SK-N-SH (cell line): ENCODE data around the gene EMX2. TPM values are rescaled to one million over a fixed set of nuclear protein-coding genes. Genes with fewer than 3 reads are reported as not detected.

Experiments used
- CTCF ChIA-PET: fragments of 300-600, 350-600 bp; formaldehyde crosslinking; extraction: SDS; loops from one replicate; lab custom pipeline; 2021; lab: Yijun Ruan, JAX
- POLR2A ChIA-PET: fragments of 350-600 bp; sonication (Branson Sonifier 250); formaldehyde crosslinking; extraction: SDS; loops from one replicate; lab custom pipeline; 2020; ENCODE audit warnings: antibody characterized with exemption, inconsistent platforms; lab: Yijun Ruan, JAX
- DNase-seq: peaks from one replicate; pipeline ENCODE4 v3.0.0; 2012
- H2AFZ ChIP-seq: fragments of 200-600 bp; sonication (generic); 2 replicates; pipeline ENCODE4 v1.8.1; 2016; ENCODE audit warnings: antibody characterized with exemption, mild to moderate bottlenecking, low read depth
- H3F3A ChIP-seq: fragments of 200-600 bp; sonication (generic); replicated peaks from 2 replicates; pipeline ENCODE3; 2016; ENCODE audit warnings: antibody characterized with exemption, mild to moderate bottlenecking; ENCODE audit not compliant: insufficient read depth
- H3K27ac ChIP-seq, 2 experiments: fragments of 200-500 bp in 1 of 2; fragments of 200-600 bp in 1 of 2; sonication (Bioruptor generic) in 1 of 2; sonication (generic), shearing (Covaris generic) in 1 of 2; 2 replicates each; pipeline versions ENCODE4 v1.5.1 to v1.6.1; 2014 to 2016; ENCODE audit warnings: low read depth in 2 of 2, inconsistent platforms in 1 of 2, low read length in 1 of 2, mild to moderate bottlenecking in 1 of 2, mixed read lengths in 1 of 2
- H3K27me3 ChIP-seq: fragments of 200-600 bp; sonication (generic), shearing (Covaris generic); 2 replicates; pipeline ENCODE4 v1.6.1; 2016; ENCODE audit warnings: mixed run types; ENCODE audit not compliant: insufficient read depth
- H3K36me3 ChIP-seq, 2 experiments: fragments of 200-500 bp in 1 of 2; fragments of 200-600 bp in 1 of 2; sonication (Bioruptor generic) in 1 of 2; sonication (generic) in 1 of 2; replicated peaks in 1 of 2; 2 replicates each; pipeline versions ENCODE3 to v1.5.1; 2014 to 2016; ENCODE audit warnings: low read length in 1 of 2, mild to moderate bottlenecking in 1 of 2; ENCODE audit not compliant: insufficient read depth in 2 of 2, control insufficient read depth in 1 of 2
- H3K4me1 ChIP-seq, 2 experiments: fragments of 200-500 bp in 1 of 2; fragments of 200-600 bp in 1 of 2; sonication (Bioruptor generic) in 1 of 2; sonication (generic), shearing (Covaris generic) in 1 of 2; 2 replicates each; pipeline versions ENCODE4 v1.5.1 to v1.6.1; 2014 to 2016; ENCODE audit warnings: low read depth in 1 of 2, low read length in 1 of 2, mixed run types in 1 of 2; ENCODE audit not compliant: insufficient read depth in 2 of 2, control insufficient read depth in 1 of 2
- H3K4me2 ChIP-seq: fragments of 200-600 bp; sonication (generic), shearing (Covaris generic); 2 replicates; pipeline ENCODE4 v1.6.1; 2017; ENCODE audit warnings: mixed run types
- H3K4me3 ChIP-seq, 2 experiments: fragments of 200-500 bp in 1 of 2; fragments of 200-600 bp in 1 of 2; sonication (Bioruptor generic) in 1 of 2; sonication (generic), shearing (Covaris generic) in 1 of 2; 2 replicates each; pipeline versions ENCODE4 v1.5.1 to v1.8.1; 2014 to 2016; ENCODE audit warnings: low read depth in 2 of 2, inconsistent platforms in 1 of 2, low read length in 1 of 2, mild to moderate bottlenecking in 1 of 2, mixed read lengths in 1 of 2, moderate library complexity in 1 of 2
- H3K79me2 ChIP-seq: fragments of 200-600 bp; sonication (generic); 2 replicates; pipeline ENCODE4 v1.8.1; 2017; ENCODE audit warnings: mild to moderate bottlenecking; ENCODE audit not compliant: insufficient read depth
- H3K9ac ChIP-seq: fragments of 200-600 bp; sonication (generic); 2 replicates; pipeline ENCODE4 v1.6.1; 2017; ENCODE audit warnings: mixed run types
- H3K9me2 ChIP-seq: fragments of 200-600 bp; sonication (generic); 2 replicates; pipeline ENCODE4 v1.6.1; 2017; ENCODE audit warnings: mixed run types
- H3K9me3 ChIP-seq: fragments of 200-600 bp; sonication (generic); 2 replicates; pipeline ENCODE4 v1.6.1; 2017; ENCODE audit warnings: mixed run types, mild to moderate bottlenecking, moderate library complexity
- H4K20me1 ChIP-seq: fragments of 200-600 bp; sonication (generic); 2 replicates; pipeline ENCODE4 v1.6.1; 2017; ENCODE audit warnings: mild to moderate bottlenecking, mixed run types; ENCODE audit not compliant: insufficient read depth
- FOXJ3 ChIP-seq: sonication (generic); formaldehyde crosslinking; IDR thresholded peaks from 2 replicates; pipeline ENCODE4 v1.5.1; 2020; ENCODE audit warnings: mild to moderate bottlenecking, missing genetic modification reagents
- FOXM1 ChIP-seq: IDR thresholded peaks from 2 replicates; pipeline ENCODE4 v1.4.0; 2012; ENCODE audit warnings: low read depth, mild to moderate bottlenecking
- GABPA ChIP-seq: IDR thresholded peaks from 2 replicates; pipeline ENCODE4 v1.4.0; 2012; ENCODE audit warnings: low read depth, mild to moderate bottlenecking
- MXI1 ChIP-seq: IDR thresholded peaks from 2 replicates; pipeline ENCODE4 v1.6.1; 2012; ENCODE audit warnings: mild to moderate bottlenecking, low read depth, low read length, improper control_type of control experiment
- POLR2AphosphoS5 ChIP-seq: IDR thresholded peaks from 2 replicates; pipeline ENCODE4 v1.6.1; 2012; ENCODE audit warnings: low read depth, low read length
- RAD21 ChIP-seq: IDR thresholded peaks from 2 replicates; pipeline ENCODE4 v1.6.1; 2012; ENCODE audit warnings: mild to moderate bottlenecking, low read length
- TEAD4 ChIP-seq: IDR thresholded peaks from 2 replicates; pipeline ENCODE4 v1.4.0; 2012; ENCODE audit warnings: mild to moderate bottlenecking, borderline replicate concordance; ENCODE audit not compliant: insufficient read depth
- WGBS: methylation state at CpG from one replicate; pipeline ENCODE4 v1.1.6; 2017; ENCODE audit warnings: low lambda C conversion rate; 5-methylcytosine and 5-hydroxymethylcytosine counted together
- polyA plus RNA-seq, 3 experiments: library from polyadenylated mRNA; depleted of rRNA; stranded (reverse); fragments of >200 nt; gene quantifications; 2 replicates each; pipeline ENCODE4 v1.2.3, GENCODE V29; 2012
- TF ChIP-seq, protein P1 (sequence below): IDR thresholded peaks from 2 replicates; pipeline ENCODE4 v1.4.0; 2012; ENCODE audit warnings: low read depth, borderline replicate concordance
- TF ChIP-seq, protein P2 (sequence below): IDR thresholded peaks from 2 replicates; pipeline ENCODE4 v1.6.1; 2012; ENCODE audit warnings: mild to moderate bottlenecking, low read depth, low read length, moderate library complexity
- TF ChIP-seq, protein P3 (sequence below): fragments of 150-350 bp; IDR thresholded peaks from 2 replicates; pipeline ENCODE4 v1.6.1; 2016; ENCODE audit warnings: mild to moderate bottlenecking, low read depth, low read length
- TF ChIP-seq, protein P4 (sequence below): fragments of 200-600 bp; sonication (generic); IDR thresholded peaks from 2 replicates; pipeline ENCODE4 v1.6.1; 2017; ENCODE audit warnings: antibody characterized with exemption, mild to moderate bottlenecking, moderate library complexity
- TF ChIP-seq, protein P5 (sequence below): IDR thresholded peaks from 2 replicates; pipeline ENCODE4 v1.4.0; 2012; ENCODE audit warnings: low read depth, borderline replicate concordance

EMX2 gene
- polyA plus RNA-seq, 1 of the 3 experiments (the other 2 are of a cell fraction) = not detected

DNA sequence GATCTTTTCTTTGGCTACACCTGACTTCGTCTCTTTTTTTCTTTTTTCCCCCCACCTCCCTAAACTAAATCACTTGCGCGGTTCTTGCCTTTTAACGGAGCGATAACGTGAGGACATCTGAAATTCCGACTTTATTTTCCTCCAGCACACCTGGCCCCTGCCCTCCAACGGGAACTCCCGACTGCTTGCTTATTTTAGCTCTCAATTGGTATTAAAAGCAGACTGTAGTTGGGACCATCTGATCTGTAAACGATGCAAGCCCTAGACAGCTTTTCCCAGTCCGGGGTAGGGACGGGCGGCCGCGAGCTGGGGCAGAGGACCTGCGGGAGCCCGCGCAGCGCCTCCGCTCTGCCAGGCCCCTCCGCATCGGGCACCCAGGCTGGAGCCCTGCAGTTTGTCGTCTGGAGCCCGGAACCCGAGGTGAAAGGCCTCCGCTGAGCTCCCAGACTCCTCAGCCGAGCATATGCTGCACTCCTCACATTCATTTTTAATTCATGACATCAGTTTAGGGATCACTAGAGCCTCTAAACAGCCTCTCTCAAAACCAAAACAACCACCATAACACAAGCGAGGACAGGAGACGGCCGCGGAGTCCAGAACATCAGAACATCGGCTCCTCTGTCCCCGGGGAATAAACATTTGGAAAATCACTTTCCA lies 10.0 kb upstream of the EMX2 start:
- Histone ChIP-seq H3K36me3 (no peaks in the 10 kb centered on the region), H3K4me1 (peaks cover 0 to 17% of the 10 kb centered on the region in 2 experiments; a peak in 1 of 4 replicates), H3F3A (no peaks in the 10 kb centered on the region), H3K79me2 (no peaks in the 10 kb centered on the region), H2AFZ (no peak overlapping the region), H3K27ac (no peak overlapping the region), H3K27me3 (peaks cover 59% of the 10 kb centered on the region), H3K4me2 (peak overlapping the region; percentile 37), H3K9me2 (no peaks in the 10 kb centered on the region), H3K4me3 (no peak overlapping the region), H4K20me1 (no peaks in the 10 kb centered on the region), H3K9me3 (no peaks in the 10 kb centered on the region), H3K9ac (no peak overlapping the region)
- POLR2A ChIA-PET = no interaction called here
- TF ChIP-seq FOXM1 (no peak), MXI1 (no peak), TEAD4 (no peak), POLR2AphosphoS5 (no peak), FOXJ3 (CRISPR knock-in tag) (no peak), GABPA (no peak), RAD21 (no peak)
- TF ChIP-seq, protein P1, sequence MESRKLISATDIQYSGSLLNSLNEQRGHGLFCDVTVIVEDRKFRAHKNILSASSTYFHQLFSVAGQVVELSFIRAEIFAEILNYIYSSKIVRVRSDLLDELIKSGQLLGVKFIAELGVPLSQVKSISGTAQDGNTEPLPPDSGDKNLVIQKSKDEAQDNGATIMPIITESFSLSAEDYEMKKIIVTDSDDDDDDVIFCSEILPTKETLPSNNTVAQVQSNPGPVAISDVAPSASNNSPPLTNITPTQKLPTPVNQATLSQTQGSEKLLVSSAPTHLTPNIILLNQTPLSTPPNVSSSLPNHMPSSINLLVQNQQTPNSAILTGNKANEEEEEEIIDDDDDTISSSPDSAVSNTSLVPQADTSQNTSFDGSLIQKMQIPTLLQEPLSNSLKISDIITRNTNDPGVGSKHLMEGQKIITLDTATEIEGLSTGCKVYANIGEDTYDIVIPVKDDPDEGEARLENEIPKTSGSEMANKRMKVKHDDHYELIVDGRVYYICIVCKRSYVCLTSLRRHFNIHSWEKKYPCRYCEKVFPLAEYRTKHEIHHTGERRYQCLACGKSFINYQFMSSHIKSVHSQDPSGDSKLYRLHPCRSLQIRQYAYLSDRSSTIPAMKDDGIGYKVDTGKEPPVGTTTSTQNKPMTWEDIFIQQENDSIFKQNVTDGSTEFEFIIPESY = no peak
- TF ChIP-seq, protein P2, sequence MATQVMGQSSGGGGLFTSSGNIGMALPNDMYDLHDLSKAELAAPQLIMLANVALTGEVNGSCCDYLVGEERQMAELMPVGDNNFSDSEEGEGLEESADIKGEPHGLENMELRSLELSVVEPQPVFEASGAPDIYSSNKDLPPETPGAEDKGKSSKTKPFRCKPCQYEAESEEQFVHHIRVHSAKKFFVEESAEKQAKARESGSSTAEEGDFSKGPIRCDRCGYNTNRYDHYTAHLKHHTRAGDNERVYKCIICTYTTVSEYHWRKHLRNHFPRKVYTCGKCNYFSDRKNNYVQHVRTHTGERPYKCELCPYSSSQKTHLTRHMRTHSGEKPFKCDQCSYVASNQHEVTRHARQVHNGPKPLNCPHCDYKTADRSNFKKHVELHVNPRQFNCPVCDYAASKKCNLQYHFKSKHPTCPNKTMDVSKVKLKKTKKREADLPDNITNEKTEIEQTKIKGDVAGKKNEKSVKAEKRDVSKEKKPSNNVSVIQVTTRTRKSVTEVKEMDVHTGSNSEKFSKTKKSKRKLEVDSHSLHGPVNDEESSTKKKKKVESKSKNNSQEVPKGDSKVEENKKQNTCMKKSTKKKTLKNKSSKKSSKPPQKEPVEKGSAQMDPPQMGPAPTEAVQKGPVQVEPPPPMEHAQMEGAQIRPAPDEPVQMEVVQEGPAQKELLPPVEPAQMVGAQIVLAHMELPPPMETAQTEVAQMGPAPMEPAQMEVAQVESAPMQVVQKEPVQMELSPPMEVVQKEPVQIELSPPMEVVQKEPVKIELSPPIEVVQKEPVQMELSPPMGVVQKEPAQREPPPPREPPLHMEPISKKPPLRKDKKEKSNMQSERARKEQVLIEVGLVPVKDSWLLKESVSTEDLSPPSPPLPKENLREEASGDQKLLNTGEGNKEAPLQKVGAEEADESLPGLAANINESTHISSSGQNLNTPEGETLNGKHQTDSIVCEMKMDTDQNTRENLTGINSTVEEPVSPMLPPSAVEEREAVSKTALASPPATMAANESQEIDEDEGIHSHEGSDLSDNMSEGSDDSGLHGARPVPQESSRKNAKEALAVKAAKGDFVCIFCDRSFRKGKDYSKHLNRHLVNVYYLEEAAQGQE = no peak
- TF ChIP-seq, protein P3, sequence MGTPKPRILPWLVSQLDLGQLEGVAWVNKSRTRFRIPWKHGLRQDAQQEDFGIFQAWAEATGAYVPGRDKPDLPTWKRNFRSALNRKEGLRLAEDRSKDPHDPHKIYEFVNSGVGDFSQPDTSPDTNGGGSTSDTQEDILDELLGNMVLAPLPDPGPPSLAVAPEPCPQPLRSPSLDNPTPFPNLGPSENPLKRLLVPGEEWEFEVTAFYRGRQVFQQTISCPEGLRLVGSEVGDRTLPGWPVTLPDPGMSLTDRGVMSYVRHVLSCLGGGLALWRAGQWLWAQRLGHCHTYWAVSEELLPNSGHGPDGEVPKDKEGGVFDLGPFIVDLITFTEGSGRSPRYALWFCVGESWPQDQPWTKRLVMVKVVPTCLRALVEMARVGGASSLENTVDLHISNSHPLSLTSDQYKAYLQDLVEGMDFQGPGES = no peak
- TF ChIP-seq, protein P4, sequence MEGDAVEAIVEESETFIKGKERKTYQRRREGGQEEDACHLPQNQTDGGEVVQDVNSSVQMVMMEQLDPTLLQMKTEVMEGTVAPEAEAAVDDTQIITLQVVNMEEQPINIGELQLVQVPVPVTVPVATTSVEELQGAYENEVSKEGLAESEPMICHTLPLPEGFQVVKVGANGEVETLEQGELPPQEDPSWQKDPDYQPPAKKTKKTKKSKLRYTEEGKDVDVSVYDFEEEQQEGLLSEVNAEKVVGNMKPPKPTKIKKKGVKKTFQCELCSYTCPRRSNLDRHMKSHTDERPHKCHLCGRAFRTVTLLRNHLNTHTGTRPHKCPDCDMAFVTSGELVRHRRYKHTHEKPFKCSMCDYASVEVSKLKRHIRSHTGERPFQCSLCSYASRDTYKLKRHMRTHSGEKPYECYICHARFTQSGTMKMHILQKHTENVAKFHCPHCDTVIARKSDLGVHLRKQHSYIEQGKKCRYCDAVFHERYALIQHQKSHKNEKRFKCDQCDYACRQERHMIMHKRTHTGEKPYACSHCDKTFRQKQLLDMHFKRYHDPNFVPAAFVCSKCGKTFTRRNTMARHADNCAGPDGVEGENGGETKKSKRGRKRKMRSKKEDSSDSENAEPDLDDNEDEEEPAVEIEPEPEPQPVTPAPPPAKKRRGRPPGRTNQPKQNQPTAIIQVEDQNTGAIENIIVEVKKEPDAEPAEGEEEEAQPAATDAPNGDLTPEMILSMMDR = no peak
- TF ChIP-seq, protein P5, sequence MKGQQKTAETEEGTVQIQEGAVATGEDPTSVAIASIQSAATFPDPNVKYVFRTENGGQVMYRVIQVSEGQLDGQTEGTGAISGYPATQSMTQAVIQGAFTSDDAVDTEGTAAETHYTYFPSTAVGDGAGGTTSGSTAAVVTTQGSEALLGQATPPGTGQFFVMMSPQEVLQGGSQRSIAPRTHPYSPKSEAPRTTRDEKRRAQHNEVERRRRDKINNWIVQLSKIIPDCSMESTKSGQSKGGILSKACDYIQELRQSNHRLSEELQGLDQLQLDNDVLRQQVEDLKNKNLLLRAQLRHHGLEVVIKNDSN = no peak
- WGBS = 29% methylated on average over 20 of the region's 33 CpGs
- CTCF ChIA-PET = interaction anchor here (0.6 to 10.8 kb wide), 9 partner anchors 10 to 925 kb away, joined by 3 to 189 read pairs (median 5); partner anchors contain the start of gene EMX2
- no peak for DNase-seq
